Measurements from ENCODE around the gene SIGLEC12. TPM values are rescaled to one million over a fixed set of nuclear protein-coding genes. Genes with fewer than 3 reads are reported as not detected.
A peak's percentile ranks its signal among the peaks of the same experiment; 100 is the strongest.

The SIGLEC12 gene
- total and polyA plus RNA-seq, 9 of the 15 experiments (the other 6 are each of a cell fraction or from before 2014, with no cell fraction given), result 0.08 to 1.3 (median 0.54) TPM

DNA sequence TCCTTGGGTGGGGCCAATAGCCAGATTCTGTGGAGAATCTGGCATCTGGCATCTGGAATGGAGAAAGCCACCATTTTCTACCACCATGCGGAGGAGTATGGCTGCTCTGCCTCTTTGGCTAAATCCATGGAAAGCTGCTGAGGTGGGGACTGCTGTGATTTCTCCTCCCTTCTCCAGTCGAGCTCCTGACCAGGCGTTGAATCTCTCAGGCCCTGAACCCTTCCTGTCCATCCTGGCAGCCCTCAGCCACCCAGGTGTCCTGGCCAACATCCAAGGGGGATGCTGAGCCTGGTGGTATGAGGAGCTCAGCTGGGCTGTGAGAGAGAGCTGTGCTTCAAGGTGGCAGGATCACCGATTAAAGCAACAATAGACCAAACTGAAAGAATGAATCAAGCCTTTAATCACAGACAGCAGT is 47.3 kb upstream of the SIGLEC12 start (continued):
- TF ChIP-seq, protein P1, sequence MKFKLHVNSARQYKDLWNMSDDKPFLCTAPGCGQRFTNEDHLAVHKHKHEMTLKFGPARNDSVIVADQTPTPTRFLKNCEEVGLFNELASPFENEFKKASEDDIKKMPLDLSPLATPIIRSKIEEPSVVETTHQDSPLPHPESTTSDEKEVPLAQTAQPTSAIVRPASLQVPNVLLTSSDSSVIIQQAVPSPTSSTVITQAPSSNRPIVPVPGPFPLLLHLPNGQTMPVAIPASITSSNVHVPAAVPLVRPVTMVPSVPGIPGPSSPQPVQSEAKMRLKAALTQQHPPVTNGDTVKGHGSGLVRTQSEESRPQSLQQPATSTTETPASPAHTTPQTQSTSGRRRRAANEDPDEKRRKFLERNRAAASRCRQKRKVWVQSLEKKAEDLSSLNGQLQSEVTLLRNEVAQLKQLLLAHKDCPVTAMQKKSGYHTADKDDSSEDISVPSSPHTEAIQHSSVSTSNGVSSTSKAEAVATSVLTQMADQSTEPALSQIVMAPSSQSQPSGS (CRISPR knock-in tag; IDR thresholded peaks at IDR 0.05), result no peak
- no peak for TF ChIP-seq NCOA6 (IDR thresholded peaks at IDR 0.05)
- TF ChIP-seq NCOA4 (IDR thresholded peaks at IDR 0.05; ENCODE audit: partially characterized antibody), result no peak
- no peak for TF ChIP-seq ZNF778 (CRISPR knock-in tag; IDR thresholded peaks at IDR 0.05)
- no peak for TF ChIP-seq PCBP2 (IDR thresholded peaks at IDR 0.05; ENCODE audit: low read depth, low read length, poor library complexity, severe bottlenecking)
- no peak for TF ChIP-seq PURB (CRISPR knock-in tag; IDR thresholded peaks at IDR 0.05; ENCODE audit: low read depth)
- TF ChIP-seq FOXM1 (IDR thresholded peaks at IDR 0.05; ENCODE audit: low read depth), result no peak
- no peak for TF ChIP-seq FOXM1 (CRISPR knock-in tag; IDR thresholded peaks at IDR 0.05; ENCODE audit: low read depth)
- TF ChIP-seq PTBP1 (IDR thresholded peaks at IDR 0.05; ENCODE audit: low read depth, low read length), result no peak
- TF ChIP-seq CHD1 (IDR thresholded peaks at IDR 0.05; ENCODE audit: low read length), result peak; percentile 49
- TF ChIP-seq, protein P2, sequence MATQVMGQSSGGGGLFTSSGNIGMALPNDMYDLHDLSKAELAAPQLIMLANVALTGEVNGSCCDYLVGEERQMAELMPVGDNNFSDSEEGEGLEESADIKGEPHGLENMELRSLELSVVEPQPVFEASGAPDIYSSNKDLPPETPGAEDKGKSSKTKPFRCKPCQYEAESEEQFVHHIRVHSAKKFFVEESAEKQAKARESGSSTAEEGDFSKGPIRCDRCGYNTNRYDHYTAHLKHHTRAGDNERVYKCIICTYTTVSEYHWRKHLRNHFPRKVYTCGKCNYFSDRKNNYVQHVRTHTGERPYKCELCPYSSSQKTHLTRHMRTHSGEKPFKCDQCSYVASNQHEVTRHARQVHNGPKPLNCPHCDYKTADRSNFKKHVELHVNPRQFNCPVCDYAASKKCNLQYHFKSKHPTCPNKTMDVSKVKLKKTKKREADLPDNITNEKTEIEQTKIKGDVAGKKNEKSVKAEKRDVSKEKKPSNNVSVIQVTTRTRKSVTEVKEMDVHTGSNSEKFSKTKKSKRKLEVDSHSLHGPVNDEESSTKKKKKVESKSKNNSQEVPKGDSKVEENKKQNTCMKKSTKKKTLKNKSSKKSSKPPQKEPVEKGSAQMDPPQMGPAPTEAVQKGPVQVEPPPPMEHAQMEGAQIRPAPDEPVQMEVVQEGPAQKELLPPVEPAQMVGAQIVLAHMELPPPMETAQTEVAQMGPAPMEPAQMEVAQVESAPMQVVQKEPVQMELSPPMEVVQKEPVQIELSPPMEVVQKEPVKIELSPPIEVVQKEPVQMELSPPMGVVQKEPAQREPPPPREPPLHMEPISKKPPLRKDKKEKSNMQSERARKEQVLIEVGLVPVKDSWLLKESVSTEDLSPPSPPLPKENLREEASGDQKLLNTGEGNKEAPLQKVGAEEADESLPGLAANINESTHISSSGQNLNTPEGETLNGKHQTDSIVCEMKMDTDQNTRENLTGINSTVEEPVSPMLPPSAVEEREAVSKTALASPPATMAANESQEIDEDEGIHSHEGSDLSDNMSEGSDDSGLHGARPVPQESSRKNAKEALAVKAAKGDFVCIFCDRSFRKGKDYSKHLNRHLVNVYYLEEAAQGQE (IDR thresholded peaks at IDR 0.05; ENCODE audit: borderline replicate concordance), result no peak
- TF ChIP-seq, protein P2 (CRISPR knock-in tag; IDR thresholded peaks at IDR 0.05; ENCODE audit: low read depth), result no peak
- TF ChIP-seq ZBTB17 (CRISPR knock-in tag; IDR thresholded peaks at IDR 0.05), result peak; percentile 24; the same call in 1 of the 2 replicates
- TF ChIP-seq, protein P3, sequence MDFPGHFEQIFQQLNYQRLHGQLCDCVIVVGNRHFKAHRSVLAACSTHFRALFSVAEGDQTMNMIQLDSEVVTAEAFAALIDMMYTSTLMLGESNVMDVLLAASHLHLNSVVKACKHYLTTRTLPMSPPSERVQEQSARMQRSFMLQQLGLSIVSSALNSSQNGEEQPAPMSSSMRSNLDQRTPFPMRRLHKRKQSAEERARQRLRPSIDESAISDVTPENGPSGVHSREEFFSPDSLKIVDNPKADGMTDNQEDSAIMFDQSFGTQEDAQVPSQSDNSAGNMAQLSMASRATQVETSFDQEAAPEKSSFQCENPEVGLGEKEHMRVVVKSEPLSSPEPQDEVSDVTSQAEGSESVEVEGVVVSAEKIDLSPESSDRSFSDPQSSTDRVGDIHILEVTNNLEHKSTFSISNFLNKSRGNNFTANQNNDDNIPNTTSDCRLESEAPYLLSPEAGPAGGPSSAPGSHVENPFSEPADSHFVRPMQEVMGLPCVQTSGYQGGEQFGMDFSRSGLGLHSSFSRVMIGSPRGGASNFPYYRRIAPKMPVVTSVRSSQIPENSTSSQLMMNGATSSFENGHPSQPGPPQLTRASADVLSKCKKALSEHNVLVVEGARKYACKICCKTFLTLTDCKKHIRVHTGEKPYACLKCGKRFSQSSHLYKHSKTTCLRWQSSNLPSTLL (IDR thresholded peaks at IDR 0.05), result no peak
- no peak for TF ChIP-seq FOXA1 (IDR thresholded peaks at IDR 0.05; ENCODE audit: borderline replicate concordance)
- peak; percentile 58; the same call in 1 of the 2 replicates for TF ChIP-seq PTRF (tag; IDR thresholded peaks at IDR 0.05)
- no peak for TF ChIP-seq EHMT2 (IDR thresholded peaks at IDR 0.05)
- TF ChIP-seq HNRNPH1 (optimal IDR thresholded peaks at IDR 0.05; ENCODE audit: low read depth, low read length), result no peak

Data from K562 (cell line).